ENCODE results near the gene SPX.

SPX gene

GRCh38 chr12:21526053-21526452, at the start of gene SPX:
Gene SPX, plus strand, starts transcription at chr12:21526296. Its CDS starts 177 bp downstream, at chr12:21526473.
- DNase-seq = no peak

- no peak for DNase-seq
Measured at GRCh38 chr12:21476949-21477348, 49.1 kb upstream of the SPX start.

GRCh38 chr12:21478756-21479455, 47.2 kb upstream of the SPX start:
- no peak for DNase-seq

GRCh38 chr12:21483531-21483930, 42.6 kb upstream of the SPX start:
- DNase-seq = no peak

GRCh38 chr12:21485998-21486397, 40.1 kb upstream of the SPX start:
- no peak for DNase-seq

- DNase-seq = no peak
Measured at GRCh38 chr12:21499765-21500164, 26.3 kb upstream of the SPX start.

- DNase-seq = peak; percentile 8
Measured at GRCh38 chr12:21500786-21501257, 25.3 kb upstream of the SPX start.

- DNase-seq = peak; percentile 65
Measured at GRCh38 chr12:21501258-21502163, 24.6 kb upstream of the SPX start, which contains the start of the genes GOLT1B and RECQL. Gene GOLT1B, plus strand, starts transcription at chr12:21501789. Its CDS starts 135 bp downstream, at chr12:21501924. Gene RECQL, minus strand, starts transcription at chr12:21501635. Its CDS starts 2,065 bp downstream, at chr12:21499570.

GRCh38 chr12:21502164-21502496, 24.0 kb upstream of the SPX start:
- no peak for DNase-seq

GRCh38 chr12:21502872-21503271, 23.2 kb upstream of the SPX start:
- no peak for DNase-seq

GRCh38 chr12:21505888-21506287, 20.2 kb upstream of the SPX start:
- DNase-seq = no peak

GRCh38 chr12:21507849-21508248, 18.2 kb upstream of the SPX start:
- DNase-seq = no peak

GRCh38 chr12:21509768-21510167, 16.3 kb upstream of the SPX start:
- DNase-seq = no peak

- DNase-seq = no peak
Measured at GRCh38 chr12:21516281-21516680, 9.8 kb upstream of the SPX start.

GRCh38 chr12:21518451-21518850, 7.6 kb upstream of the SPX start:
- DNase-seq = no peak

- DNase-seq = no peak
Measured at GRCh38 chr12:21521541-21521940, 4.6 kb upstream of the SPX start.

- DNase-seq = no peak
Measured at GRCh38 chr12:21523148-21523547, 2.9 kb upstream of the SPX start.

GRCh38 chr12:21526721-21527345, 737 bp downstream of the SPX start:
- no peak for DNase-seq

- no peak for DNase-seq
Measured at GRCh38 chr12:21527451-21528180, 1.5 kb downstream of the SPX start.

GRCh38 chr12:21528953-21529352, 2.9 kb downstream of the SPX start:
- DNase-seq = no peak

GRCh38 chr12:21529456-21529855, 3.4 kb downstream of the SPX start:
- DNase-seq = no peak

GRCh38 chr12:21538061-21538653, 12.1 kb downstream of the SPX start:
- no peak for DNase-seq

All from KG1 (cell line).